HL-60 (cell line): Measurements from ENCODE around the gene MOB2.

Experiments
- CTCF ChIP-seq: IDR thresholded peaks from one replicate; pipeline ENCODE4 v1.5.1; 2011; ENCODE audit warnings: low read length, control low read depth, inconsistent platforms; ENCODE audit not compliant: insufficient read depth
- GABPA ChIP-seq: IDR thresholded peaks from 2 replicates; pipeline ENCODE4 v1.6.1; 2012; ENCODE audit warnings: low read depth
- POLR2AphosphoS5 ChIP-seq: IDR thresholded peaks from 2 replicates; pipeline ENCODE4 v1.6.1; 2012; ENCODE audit warnings: low read depth
- SPI1 ChIP-seq: IDR thresholded peaks from 2 replicates; pipeline ENCODE4 v1.6.1; 2012; ENCODE audit warnings: low read depth, mild to moderate bottlenecking, borderline replicate concordance
- TF ChIP-seq, protein P1 (sequence below): IDR thresholded peaks from 2 replicates; pipeline ENCODE4 v1.6.1; 2012; ENCODE audit warnings: low read depth; ENCODE audit not compliant: insufficient replicate concordance

DNA sequence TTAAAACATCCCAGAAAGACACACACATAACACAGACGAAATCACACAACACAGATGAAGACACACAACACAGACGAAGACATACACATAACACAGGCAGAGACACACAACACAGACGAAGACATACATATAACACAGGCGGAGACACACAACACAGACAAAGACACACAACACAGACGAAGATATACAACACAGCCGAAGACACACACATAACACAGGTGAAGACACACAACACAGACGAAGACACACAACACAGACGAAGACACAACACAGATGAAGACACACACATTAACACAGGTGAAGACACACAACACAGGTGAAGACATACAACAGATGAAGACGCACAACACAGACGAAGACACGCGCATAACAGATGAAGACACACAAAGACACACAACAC is 4.8 kb upstream of the MOB2 start:
- TF ChIP-seq CTCF = no peak
- no peak for TF ChIP-seq POLR2AphosphoS5
- TF ChIP-seq, protein P1, sequence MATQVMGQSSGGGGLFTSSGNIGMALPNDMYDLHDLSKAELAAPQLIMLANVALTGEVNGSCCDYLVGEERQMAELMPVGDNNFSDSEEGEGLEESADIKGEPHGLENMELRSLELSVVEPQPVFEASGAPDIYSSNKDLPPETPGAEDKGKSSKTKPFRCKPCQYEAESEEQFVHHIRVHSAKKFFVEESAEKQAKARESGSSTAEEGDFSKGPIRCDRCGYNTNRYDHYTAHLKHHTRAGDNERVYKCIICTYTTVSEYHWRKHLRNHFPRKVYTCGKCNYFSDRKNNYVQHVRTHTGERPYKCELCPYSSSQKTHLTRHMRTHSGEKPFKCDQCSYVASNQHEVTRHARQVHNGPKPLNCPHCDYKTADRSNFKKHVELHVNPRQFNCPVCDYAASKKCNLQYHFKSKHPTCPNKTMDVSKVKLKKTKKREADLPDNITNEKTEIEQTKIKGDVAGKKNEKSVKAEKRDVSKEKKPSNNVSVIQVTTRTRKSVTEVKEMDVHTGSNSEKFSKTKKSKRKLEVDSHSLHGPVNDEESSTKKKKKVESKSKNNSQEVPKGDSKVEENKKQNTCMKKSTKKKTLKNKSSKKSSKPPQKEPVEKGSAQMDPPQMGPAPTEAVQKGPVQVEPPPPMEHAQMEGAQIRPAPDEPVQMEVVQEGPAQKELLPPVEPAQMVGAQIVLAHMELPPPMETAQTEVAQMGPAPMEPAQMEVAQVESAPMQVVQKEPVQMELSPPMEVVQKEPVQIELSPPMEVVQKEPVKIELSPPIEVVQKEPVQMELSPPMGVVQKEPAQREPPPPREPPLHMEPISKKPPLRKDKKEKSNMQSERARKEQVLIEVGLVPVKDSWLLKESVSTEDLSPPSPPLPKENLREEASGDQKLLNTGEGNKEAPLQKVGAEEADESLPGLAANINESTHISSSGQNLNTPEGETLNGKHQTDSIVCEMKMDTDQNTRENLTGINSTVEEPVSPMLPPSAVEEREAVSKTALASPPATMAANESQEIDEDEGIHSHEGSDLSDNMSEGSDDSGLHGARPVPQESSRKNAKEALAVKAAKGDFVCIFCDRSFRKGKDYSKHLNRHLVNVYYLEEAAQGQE = no peak
- no peak for TF ChIP-seq GABPA
- no peak for TF ChIP-seq SPI1
